GM10847 (cell line): Measurements from ENCODE around the gene USH1C.

Source experiments
- POLR2A ChIP-seq: IDR thresholded peaks from 2 replicates; pipeline ENCODE4 v1.6.1; 2011; ENCODE audit not compliant: insufficient read length; ENCODE audit errors: extremely low read depth

The USH1C gene

GRCh38 chr11:17528906-17529843 is 15.0 kb downstream of the USH1C start:
- TF ChIP-seq POLR2A = no peak

- no peak for TF ChIP-seq POLR2A
Observed at GRCh38 chr11:17528181-17528691, 16.0 kb downstream of the USH1C start.

GRCh38 chr11:17527628-17527995 is 16.6 kb downstream of the USH1C start:
- no peak for TF ChIP-seq POLR2A

GRCh38 chr11:17526931-17527627 is 17.1 kb downstream of the USH1C start:
- TF ChIP-seq POLR2A = no peak

- TF ChIP-seq POLR2A = no peak
Observed at GRCh38 chr11:17526326-17526725, 17.9 kb downstream of the USH1C start.

GRCh38 chr11:17525570-17525969 is 18.6 kb downstream of the USH1C start:
- no peak for TF ChIP-seq POLR2A

- no peak for TF ChIP-seq POLR2A
Observed at GRCh38 chr11:17524221-17524620, 20.0 kb downstream of the USH1C start.

- TF ChIP-seq POLR2A = no peak
Observed at GRCh38 chr11:17522655-17523054, 21.6 kb downstream of the USH1C start.

GRCh38 chr11:17521106-17521900 is 22.9 kb downstream of the USH1C start:
- TF ChIP-seq POLR2A = no peak

GRCh38 chr11:17519061-17519885 is 24.9 kb downstream of the USH1C start:
- no peak for TF ChIP-seq POLR2A

- TF ChIP-seq POLR2A = no peak
Observed at GRCh38 chr11:17518366-17518765, 25.9 kb downstream of the USH1C start.

- no peak for TF ChIP-seq POLR2A
Observed at GRCh38 chr11:17517186-17517585, 27.0 kb downstream of the USH1C start.

- TF ChIP-seq POLR2A = no peak
Observed at GRCh38 chr11:17516551-17517150, 27.6 kb downstream of the USH1C start.

- TF ChIP-seq POLR2A = no peak
Observed at GRCh38 chr11:17515443-17516176, 28.6 kb downstream of the USH1C start.

- TF ChIP-seq POLR2A = no peak
Observed at GRCh38 chr11:17514476-17514875, 29.7 kb downstream of the USH1C start.
